Measurements from ENCODE around the gene TANGO6.
"Not testable (repeated sequence)": the region's sequence is repeated elsewhere in the genome, so short reads cannot be mapped to it uniquely, and the experiment has no call there.

The TANGO6 gene

DNA sequence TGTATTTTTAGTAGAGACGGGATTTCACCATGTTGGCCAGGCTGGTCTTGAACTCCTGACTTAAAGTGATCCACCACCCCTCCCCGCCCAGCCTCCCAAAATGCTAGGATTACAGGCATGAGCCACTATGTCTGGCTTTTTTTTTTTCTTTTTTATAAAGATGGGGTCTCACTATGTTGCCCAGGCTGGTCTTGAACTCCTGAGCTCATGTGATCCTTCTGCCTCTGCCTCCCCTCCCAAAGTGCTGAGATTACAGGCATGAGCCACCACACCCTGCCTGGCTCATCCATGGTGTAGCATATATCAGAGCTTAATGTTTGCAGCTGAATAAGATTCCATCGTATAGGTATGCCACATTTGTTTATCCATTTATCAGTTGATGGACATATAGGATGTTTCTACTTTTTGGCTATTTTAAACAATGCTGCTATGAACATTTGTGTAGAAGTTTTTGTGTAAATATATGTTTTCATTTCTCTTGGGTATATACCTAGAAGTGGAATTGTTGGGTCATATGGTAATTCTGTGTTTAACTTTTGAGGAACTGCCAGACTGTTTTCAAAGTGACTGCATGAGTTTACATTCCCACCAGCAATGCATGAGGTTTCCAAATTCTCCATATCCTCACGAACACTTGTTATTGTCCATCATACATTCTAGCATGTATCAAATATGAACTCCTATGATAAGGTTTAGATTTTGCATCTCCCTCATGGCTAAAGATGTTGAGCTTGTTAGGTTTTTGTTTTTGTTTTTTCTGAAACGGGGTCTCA is 206.5 kb downstream of the TANGO6 start:
- no peak for DNase-seq (ENCODE audit: low read depth in 2 of 3, low spot score in 2 of 3)

DNA sequence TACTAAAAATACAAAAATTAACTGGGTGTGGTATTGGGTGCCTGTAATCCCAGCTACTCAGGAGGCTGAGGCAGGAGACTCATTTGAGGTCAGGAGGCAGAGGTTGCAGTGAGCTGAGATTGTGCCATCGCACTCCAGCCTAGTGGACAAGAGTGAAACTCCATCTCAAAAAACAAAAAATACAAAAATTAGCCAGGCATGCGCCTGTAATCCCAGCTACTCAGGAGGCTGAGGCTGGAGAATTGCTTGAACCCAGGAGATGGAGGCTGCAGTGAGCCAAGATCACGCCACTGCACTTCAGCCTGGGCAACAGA is 208.1 kb downstream of the TANGO6 start:
- not testable (repeated sequence) for DNase-seq (ENCODE audit: low read depth in 2 of 3, low spot score in 2 of 3)

DNA sequence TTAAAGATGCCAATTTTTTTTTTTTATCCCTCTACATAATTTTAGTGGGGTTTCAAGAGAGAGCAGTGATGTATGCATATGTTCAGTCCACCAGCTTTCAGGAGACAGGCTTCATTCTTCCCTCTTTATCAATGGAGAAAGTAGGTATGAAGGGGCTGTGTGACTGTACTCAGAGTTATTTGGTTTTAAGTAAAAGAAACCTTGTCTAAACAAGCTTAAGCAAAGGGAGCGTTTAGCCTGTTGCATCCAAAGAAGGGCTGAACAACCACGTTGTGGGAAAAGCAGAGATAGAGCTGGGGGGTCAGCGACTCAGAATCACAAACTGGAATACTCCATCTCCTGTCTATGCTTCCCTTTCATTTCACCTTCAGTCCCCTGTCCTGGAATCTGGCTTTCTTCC is 211.7 kb downstream of the TANGO6 start:
- DNase-seq (ENCODE audit: low read depth in 2 of 3, low spot score in 2 of 3) = no peak

DNA sequence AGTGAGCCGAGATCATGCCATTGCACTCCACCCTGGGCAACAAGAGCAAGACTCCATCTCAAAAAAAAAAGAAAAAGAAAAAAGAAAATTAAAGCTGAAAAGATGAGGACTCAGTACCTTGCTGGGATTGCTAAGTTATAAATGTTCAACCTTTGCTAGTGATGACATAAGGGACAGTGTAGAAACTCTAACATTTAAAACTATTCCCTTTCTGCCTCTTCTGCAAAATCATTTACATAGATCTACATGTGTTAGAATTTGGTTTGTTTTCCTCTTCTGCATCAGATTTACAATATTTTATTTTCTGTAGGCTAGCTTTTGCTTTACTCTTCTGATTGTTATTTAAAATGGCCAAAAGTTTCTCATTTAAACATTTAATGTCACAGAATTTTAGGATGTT is 212.6 kb downstream of the TANGO6 start:
- DNase-seq (ENCODE audit: low read depth in 2 of 3, low spot score in 2 of 3) = no peak

DNA sequence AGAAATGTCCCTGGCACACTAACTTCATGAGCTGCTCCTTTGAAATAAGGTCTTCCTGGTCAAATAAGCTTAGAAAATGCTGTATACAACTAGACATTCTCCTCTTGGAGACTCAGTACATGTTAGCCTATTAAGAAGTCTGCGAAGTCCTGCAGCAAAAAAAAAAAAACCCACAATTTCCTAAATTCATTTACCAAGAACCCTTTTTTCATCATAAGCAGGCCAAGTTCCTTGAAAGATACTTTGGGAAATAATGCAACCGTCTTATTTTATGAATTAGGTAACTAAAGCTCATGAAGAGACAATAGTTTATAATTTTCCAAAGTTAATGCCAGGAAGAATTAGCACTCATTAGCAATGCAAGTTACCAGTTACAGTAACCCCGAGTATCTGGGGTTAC is 213.1 kb downstream of the TANGO6 start:
- DNase-seq (ENCODE audit: low read depth in 2 of 3, low spot score in 2 of 3) = no peak

DNA sequence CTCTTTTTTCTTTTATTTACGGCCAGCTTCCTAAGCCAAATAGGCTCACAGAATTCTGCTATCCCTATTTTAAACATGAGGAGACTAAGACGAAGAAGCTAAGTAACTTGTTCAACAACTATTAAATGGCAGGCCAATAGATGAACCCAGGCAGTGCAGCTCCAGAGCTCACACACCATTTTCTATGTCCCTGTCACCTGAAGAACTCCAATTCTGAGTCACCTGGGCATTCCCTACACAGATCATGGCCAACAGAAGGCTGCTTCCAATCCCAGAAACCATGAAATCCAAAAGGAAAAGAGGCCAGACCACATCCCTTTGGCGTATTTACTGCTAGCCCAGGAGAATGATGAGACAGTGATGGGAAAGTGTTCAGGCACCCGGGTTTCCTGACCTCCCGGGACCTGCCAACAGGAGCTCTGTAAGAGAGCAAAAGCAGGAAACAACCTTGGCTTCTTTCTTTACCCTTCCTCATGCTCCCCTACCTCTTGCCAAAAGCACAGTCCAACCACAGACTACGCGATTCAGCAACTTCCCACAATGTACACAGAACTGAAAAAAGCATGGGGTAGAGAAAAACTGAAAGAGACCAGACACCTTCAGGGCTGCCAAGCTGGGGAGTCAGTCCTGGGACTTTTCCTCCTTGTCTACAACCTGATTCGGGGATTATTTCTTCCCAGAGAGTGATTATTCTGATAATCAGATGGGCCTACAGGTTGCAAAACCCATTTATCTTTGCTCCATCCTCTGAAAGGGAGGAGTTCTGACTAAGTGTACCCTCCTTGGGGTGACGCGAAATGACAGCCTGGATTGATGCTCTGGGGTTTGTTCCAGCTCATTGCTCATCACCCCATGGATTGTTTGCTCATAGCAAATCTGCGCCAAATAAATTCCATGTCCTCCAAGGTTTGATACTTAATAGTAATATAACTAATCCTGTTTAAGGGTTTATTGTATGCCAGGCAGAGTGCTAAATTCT is 214.4 kb downstream of the TANGO6 start:
- no peak for DNase-seq (ENCODE audit: low read depth in 2 of 3, low spot score in 2 of 3)

DNA sequence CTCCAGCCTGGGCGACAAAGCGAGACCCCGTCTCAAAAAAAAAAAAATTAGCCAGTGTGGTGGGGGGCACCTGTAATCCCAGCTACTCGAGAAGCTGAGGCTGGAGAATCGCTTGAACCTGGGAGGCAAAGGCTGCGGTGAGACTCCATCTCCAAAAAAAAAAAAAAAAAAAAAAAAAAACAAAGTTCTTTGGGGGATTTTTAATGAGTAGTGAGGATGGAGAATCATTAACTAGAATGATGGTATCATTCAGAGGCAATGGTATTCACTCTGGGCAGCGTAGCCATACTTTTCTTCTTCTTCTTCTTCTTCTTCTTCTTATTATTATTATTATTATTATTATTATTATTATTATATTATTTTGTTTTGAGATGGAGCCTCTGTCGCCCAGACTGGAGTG is 220.2 kb downstream of the TANGO6 start:
- not testable (repeated sequence) for DNase-seq (ENCODE audit: low read depth in 2 of 3, low spot score in 2 of 3)

DNA sequence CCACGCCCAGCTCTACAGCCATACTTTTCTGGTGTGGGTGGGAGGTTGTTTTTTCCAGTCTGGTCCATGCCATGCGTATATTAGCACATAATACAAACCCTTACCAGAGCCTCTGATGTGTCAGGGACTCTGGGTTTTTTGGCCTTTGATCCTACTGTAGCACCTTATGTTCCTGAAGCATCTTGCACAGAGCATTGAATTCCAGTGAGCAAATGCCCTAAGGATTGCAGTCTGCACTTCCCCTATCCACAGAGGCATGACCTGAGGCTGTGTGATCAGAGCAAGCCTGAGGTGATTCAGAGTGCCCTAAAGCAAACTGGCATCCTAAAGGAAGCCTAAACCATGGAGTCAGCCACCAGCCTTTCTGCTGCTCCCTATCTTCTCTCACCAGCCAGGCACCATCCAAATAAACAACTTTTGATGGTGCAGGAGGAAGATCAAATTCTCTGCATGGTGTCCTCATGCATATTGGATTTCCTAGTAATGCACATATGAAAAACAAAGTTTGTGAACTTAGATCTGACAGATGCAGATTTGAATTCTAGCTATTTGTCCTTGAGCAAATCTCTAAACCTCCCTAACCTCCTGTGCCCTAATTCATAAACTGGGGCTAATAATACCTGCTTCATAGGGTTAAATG is 220.9 kb downstream of the TANGO6 start:
- DNase-seq (ENCODE audit: low read depth in 2 of 3, low spot score in 2 of 3) = no peak

DNA sequence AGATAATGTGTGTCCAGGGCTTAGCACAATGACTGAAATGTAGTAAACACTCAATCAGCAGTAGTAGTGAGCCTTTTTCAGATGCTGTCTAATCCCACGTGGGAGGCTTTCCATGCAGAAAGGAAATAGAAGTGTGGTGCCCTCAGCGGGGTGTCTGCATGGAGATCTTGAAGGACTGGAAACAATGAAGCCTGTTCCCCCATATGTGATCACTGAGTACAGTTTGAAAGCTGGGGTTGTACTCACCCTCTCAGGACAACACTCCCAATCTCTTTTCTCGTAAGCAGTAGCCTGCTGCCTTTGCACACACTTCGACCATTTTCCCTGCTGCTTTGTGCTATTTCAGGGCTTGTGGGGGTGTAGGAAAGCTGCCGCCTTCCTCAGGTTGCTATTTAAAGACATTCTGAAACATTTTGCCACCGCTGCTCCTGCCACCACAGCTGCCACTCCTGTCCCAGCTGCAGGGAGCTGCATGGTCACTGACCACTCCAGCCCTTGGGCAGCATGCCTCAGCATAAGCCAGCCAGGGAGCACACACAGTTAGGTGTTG is 221.5 kb downstream of the TANGO6 start:
- no peak for DNase-seq (ENCODE audit: low read depth in 2 of 3, low spot score in 2 of 3)

DNA sequence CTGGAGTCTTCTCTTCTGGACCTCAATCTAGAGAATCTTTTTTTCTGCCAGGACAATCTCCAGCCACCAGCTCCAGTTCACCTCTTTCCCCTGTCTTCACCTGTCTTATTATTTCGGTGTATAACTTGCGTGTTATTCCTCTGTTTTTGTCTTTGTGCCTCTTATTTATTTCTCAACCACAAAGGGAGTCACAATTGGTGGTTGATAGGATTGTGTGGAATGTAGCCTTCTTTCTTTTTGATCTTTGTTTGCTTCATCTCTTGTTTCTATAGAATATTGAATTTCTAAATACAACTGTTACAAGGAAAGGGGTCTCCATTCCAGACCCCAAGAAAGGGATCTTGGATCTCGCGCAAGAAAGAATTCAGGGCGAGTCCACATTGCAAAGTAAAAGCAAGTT is 226.2 kb downstream of the TANGO6 start:
- no peak for DNase-seq (ENCODE audit: low read depth in 2 of 3, low spot score in 2 of 3)

DNA sequence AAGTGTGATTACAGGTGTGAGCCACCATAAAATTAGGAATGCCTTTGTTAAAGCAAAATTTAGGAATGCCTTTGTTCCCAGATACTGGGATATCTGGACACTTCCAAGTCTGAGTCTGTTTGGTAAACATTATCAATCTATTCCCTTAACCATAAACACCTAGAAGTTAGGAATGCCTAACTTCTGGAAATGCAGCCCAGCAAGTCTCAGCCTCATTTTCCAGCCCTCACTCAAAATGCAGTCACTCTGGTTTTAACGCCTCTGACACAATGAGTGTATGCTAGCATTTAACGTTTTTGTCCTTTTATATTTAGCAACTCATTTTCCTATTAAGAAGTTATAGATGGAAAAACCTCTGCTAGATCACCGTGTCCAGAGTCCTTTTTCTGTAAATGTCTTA is 227.7 kb downstream of the TANGO6 start:
- DNase-seq (ENCODE audit: low read depth in 2 of 3, low spot score in 2 of 3) = no peak

DNA sequence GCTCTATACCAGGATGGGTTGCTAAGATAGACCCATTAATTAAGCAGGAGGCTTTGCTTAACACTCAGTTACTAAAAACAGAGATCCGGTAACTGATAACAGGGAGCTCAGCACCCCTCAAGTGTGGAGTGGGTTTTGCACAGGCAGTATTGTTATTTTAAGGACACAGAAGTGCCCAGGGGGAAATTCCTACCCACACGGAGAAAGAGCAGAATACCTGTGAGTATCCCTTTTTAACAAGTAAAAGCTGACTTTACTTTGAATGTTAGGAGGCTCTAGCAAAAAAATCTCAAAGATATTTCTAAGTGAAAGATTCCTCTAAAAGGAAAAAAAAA is 229.3 kb downstream of the TANGO6 start:
- no peak for DNase-seq (ENCODE audit: low read depth in 2 of 3, low spot score in 2 of 3)

DNA sequence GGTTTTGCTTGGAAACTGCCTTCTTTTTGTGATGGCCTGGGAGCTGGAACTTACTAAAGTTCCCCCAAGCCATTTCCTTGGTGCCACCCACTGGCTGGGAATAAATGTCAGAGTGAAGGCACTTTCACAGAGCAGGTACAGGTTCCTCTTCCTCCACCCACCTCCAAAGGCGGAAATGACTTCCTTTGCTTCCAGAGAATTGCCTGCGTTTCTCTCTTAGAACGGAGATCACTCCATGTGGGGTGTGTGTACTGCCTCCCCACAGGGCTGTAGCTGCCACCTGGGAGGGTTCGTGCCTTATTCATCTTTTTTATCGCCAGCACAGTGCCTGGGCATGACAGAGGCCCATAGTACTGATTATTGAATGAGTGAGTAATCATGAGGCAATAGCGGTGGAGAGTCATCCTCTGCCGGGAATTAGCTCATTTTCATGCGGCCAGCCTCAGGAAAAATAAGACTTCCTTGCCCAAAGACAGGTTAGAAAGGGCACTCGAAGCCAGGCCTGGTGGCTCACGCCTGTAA is 229.9 kb downstream of the TANGO6 start:
- no peak for DNase-seq (ENCODE audit: low read depth in 2 of 3, low spot score in 2 of 3)

DNA sequence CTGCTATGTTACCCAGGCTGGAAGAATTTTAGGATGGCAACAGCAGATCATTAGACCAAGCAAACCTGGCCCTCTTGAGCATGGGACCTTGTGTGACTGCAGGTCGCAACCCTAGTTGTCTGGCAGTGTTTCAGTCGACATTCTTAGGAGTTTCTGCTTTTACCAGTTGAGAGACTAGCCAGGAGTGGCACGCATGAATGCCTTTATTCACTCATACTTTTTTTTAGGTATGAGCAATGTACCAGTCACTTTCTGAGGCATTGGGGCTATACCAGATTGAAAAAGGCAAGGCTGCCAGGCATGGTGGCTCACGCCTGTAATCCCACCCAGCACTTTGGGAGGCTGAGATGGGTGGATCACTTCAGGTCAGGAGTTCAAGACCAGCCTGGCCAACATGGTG is 233.9 kb downstream of the TANGO6 start:
- no peak for DNase-seq (ENCODE audit: low read depth in 2 of 3, low spot score in 2 of 3)

DNA sequence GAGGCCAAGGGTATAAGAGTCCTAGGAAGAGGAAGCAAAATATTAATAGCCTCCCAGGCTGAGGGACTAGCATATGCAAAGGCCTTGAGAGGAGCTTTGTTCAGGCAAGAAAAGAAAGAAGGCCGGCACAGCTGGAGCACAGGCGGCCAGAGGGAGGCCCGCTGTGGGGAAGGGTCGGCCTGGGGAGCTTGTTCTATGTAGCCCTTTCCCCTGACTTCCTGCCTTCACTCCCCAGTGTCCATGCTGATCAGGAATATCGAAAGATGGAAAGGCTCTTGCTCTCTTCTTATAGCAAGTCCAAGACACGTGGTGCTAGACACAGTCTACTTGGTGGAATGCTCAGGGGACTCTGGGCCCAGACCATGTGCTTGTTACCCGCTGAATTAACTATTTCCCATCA is 234.7 kb downstream of the TANGO6 start:
- no peak for DNase-seq (ENCODE audit: low read depth in 2 of 3, low spot score in 2 of 3)

DNA sequence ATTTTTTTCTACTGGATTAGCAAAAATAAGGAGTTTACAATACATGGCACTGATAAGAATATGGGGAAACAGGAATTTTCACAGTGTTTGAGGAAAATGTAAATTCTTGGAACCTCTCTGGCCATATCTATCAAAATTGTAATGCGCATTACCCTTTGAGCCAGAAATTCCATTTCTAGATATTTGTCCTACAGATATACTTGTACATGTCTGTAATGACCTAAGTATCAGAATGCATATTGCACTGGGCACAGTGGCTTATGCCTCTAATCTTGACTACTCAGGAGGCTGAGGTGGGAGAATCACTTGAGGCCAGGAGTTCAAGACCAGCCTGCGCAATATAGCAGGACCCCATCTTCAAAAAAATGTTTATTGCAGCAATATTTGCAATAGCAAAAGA is 236.4 kb downstream of the TANGO6 start:
- DNase-seq (ENCODE audit: low read depth in 2 of 3, low spot score in 2 of 3) = no peak

DNA sequence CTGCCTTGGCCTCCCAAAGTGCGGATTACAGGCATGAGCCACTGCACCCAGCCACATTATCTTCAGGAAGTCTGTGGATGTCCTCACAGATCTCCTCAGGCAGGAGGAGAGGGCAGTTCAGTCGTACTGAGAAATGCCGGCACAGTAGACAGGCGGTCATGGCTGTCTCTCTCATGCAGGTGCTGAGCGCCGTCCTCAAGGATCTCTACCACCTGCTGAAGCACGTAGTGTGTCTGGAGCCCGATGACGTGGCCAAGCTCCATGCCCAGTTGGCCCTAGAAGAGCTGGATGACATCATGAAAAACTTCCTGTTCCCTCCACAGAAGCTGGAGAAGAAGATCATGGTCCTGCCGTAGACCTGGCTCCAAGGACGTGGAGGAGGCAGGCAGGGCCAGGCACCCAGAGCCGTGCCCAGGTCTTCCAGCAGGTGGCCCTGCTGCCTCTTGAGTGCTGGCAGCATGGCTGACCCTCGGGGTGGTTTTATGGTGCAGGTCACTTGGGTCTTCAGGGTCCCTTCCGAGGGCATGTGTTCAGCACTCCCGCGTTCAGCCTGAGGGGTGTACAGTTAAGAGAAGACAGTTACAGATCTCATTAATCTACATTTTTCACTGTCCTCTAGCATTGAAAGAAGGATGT is 240.1 kb downstream of the TANGO6 start:
- no peak for DNase-seq (ENCODE audit: low read depth in 2 of 3, low spot score in 2 of 3)

DNA sequence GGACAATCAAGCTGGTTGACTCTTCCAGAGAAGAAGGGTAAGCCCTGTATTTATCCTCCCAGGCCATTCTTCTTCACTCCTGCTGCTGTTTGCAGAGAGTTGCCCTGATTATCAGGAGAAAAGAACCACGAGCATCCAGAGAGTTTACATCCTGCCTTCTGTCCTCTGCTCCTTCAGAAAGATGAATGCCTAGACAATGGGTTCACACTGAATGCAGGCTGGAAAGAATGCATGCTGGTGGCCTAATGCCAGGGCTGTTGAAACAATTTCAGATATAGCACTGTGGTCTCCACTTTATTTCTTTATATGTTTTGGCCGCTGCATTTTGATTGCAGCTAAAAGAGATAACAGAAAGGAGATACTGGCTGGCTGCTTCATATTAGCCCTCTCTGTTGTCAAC is 241.0 kb downstream of the TANGO6 start:
- DNase-seq (ENCODE audit: low read depth in 2 of 3, low spot score in 2 of 3) = no peak

DNA sequence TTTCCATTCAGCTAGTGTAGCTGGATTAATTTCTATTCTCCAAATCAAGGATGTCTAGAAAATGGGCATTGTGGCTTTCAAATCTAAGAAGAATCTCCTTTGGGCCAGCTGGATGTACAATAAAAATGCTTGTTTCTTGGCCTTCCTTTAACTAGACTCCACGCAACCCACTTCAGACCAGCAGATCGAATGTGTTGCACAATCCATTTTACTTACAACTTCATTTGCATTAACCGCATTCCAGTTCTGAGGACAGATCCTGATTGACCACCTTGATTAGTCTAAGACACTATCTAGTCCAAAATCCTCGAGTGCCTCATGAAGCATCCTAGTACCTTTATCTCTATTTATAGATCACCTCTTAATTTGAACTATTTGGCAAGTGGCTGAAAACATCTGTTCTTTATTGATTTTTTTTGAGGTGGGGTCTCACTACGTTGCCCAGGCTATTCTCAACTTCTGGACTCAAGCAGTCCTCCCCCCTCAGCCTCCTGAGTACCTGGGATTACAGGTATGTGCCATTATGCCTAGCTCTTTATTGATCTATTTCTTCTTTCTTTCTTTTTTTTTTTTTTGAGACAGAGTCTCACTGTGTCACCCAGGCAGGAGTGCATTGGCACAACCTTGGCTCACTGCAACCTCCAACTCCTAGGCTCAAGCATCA is 241.8 kb downstream of the TANGO6 start:
- no peak for DNase-seq (ENCODE audit: low read depth in 2 of 3, low spot score in 2 of 3)

DNA sequence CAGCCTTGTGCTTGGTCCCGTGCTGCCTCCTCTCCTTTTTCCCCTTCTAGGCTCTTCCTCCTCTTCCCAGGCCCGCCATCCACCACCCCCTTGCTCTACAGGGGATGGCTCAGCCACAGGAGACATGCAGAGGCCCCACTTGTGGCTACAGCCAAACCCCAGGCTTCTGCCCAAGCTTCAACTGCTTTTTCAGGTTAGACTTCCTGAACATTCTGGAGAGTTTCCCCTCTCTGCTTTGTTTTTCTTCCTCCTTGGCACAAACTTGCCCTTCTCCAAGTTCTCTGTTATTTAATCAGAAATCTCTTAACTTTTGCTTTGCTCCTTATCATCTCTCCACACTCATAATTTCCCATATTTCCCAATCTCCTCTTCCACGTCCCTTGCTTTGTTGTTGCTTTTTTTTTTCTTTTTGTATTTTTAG is 243.8 kb downstream of the TANGO6 start:
- no peak for DNase-seq (ENCODE audit: low read depth in 2 of 3, low spot score in 2 of 3)

DNA sequence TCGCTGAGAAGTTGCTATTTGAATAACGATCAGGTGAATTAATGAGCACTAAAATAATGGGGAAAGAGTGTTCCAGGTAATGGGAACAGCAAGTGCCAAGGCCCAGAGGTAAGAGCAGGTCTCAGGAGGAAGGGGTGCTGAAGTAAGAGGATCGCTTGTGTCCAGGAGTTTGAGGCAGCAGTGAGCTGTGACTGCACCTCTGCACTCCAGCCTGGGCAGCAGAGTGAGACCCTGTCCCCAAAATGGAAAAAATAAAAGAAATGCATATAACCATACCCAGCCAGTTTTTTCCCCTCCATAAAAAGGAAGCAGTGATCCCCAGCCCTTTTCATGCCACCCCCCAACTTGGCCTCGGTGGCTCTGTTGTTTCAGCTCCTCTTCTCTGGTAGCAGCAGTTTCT is 245.4 kb downstream of the TANGO6 start:
- DNase-seq (ENCODE audit: low read depth in 2 of 3, low spot score in 2 of 3) = no peak
